IPS-18a (cell line): ENCODE measurements around the gene CYP19A1.

Source experiments
- H3K27ac ChIP-seq: one replicate; pipeline ENCODE4 v1.5.1; 2013; ENCODE audit warnings: low read length
- H3K27me3 ChIP-seq: one replicate; pipeline ENCODE4 v1.6.1; 2013; ENCODE audit warnings: mild to moderate bottlenecking, low read length; ENCODE audit not compliant: control insufficient read depth, insufficient read depth
- H3K36me3 ChIP-seq: one replicate; pipeline ENCODE4 v1.6.1; 2013; ENCODE audit warnings: low read depth, low read length; ENCODE audit not compliant: control insufficient read depth
- H3K4me1 ChIP-seq: one replicate; pipeline ENCODE4 v1.6.1; 2013; ENCODE audit warnings: low read depth, low read length; ENCODE audit not compliant: control insufficient read depth
- H3K4me3 ChIP-seq: one replicate; pipeline ENCODE4 v1.5.1; 2013; ENCODE audit warnings: low read length
- H3K9ac ChIP-seq: one replicate; pipeline ENCODE4 v1.6.1; 2013; ENCODE audit warnings: mild to moderate bottlenecking, low read length, moderate library complexity
- H3K9me3 ChIP-seq: one replicate; pipeline ENCODE4 v1.6.1; 2013; ENCODE audit warnings: low read depth, low read length; ENCODE audit not compliant: control insufficient read depth

Gene CYP19A1

DNA sequence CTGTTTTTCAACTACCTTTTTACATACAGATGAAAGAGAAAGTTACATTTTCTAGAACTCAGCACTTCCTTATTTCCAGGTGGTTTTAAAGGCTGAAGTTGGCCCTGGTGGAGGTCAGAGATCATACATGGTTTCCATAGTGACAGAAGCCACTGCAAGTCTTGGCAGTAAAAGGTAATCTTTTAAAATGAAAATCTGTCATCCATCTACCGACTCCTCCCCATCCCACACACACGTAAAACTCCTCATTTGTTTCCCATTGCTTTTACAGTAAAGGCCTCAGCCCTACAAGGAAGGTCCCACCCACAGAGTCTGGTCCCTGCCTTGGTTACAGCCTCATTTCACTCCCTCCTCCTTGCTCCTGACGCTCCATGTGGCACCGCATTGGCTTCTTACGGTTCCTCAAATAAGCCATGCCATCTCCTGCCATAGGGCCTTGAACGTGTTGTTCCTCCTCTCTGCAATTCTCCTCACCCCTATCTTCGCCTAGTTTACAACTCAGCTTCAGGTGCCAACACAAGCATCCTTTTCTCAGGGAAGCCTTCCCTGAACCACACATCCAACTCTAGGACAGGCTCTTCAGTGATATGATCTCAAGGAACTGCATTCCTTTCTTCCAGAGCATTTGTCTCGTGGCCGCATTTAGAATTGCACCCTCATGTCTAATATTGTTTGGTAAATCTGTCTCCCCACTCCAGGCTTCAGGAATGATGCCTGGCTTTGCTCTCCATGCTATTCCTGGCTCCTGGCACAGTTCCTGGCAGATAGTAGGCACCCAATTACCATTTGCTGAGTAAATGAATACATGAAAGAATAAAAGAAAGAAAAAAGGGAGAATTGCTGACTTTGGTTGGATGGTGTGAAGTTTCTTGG, 2.6 kb downstream of the CYP19A1 start:
- H3K4me3 ChIP-seq = no peak overlapping the region
- H3K27me3 ChIP-seq = peaks cover 13% of the 10 kb centered on the region
- H3K9me3 ChIP-seq = no peaks in the 10 kb centered on the region
- no peaks in the 10 kb centered on the region for H3K4me1 ChIP-seq
- no peak overlapping the region for H3K27ac ChIP-seq
- no peaks in the 10 kb centered on the region for H3K36me3 ChIP-seq
- no peak overlapping the region for H3K9ac ChIP-seq

DNA sequence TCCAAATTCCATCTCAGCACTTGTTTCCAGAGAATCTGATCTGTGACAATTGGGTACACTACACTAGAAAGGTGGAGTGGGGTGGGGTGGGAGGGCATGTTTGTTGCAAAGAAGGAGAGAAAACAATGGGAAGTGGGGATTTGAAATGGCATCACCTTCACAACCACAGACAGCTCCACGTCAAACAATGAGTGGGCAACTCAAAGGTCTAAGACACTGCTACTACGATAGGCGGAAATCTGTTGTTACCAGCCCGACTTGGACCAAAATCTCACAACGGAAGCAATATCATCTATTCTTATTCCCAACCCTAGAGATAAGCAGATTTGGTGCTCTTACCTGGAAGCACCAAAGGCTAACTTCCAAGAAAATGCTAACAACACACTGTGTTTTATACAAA, 3.3 kb downstream of the CYP19A1 start:
- H3K4me1 ChIP-seq = no peaks in the 10 kb centered on the region
- H3K9ac ChIP-seq = no peak overlapping the region
- H3K27ac ChIP-seq = no peak overlapping the region
- H3K4me3 ChIP-seq = no peak overlapping the region
- H3K27me3 ChIP-seq = peaks cover 7% of the 10 kb centered on the region
- no peaks in the 10 kb centered on the region for H3K9me3 ChIP-seq
- no peaks in the 10 kb centered on the region for H3K36me3 ChIP-seq

DNA sequence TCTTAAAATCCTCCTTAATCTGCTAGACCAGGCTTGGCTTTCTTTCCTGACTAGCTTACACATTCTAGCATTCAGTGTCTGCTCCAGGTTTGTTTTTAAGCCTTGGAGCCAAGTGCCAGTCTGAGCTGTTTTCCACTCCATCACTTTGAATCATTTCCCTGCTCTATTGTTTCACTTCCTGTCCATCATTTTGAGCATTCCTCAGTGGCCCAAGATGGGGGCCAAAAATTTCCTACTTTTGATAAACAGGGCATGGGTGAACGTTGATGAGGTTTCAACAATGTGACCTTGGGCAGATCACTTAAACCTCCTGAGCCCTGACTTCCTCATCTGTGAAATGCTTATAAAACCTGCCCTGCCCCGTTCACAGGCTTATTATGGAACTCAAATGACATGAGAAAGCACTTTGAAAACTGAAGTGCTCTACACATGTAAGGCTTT, 4.4 kb downstream of the CYP19A1 start:
- Histone ChIP-seq H3K36me3 (no peaks in the 10 kb centered on the region), H3K9me3 (no peaks in the 10 kb centered on the region), H3K27ac (no peak overlapping the region), H3K9ac (no peak overlapping the region), H3K27me3 (no peaks in the 10 kb centered on the region), H3K4me1 (no peaks in the 10 kb centered on the region), H3K4me3 (no peak overlapping the region)

DNA sequence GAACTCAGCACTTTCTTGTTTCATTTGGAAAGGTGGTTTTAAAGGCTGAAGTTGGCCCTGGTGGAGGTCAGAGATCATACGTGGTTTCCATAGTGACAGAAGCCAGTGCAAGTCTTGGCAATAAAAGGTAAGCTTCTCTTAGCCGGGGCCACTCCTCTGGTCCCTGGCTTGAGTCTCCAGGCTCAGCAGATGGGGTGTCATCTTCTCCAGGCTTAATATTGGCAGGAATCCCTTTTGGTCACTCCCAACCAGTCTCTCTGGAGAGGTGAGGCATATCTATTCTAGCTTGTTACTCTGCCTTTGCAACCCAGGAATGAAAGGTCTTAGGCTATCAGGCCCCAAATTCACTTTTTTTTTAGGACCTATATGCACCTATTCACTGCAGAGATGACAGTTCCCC, 4.8 kb downstream of the CYP19A1 start:
- H3K27ac ChIP-seq = no peak overlapping the region

DNA sequence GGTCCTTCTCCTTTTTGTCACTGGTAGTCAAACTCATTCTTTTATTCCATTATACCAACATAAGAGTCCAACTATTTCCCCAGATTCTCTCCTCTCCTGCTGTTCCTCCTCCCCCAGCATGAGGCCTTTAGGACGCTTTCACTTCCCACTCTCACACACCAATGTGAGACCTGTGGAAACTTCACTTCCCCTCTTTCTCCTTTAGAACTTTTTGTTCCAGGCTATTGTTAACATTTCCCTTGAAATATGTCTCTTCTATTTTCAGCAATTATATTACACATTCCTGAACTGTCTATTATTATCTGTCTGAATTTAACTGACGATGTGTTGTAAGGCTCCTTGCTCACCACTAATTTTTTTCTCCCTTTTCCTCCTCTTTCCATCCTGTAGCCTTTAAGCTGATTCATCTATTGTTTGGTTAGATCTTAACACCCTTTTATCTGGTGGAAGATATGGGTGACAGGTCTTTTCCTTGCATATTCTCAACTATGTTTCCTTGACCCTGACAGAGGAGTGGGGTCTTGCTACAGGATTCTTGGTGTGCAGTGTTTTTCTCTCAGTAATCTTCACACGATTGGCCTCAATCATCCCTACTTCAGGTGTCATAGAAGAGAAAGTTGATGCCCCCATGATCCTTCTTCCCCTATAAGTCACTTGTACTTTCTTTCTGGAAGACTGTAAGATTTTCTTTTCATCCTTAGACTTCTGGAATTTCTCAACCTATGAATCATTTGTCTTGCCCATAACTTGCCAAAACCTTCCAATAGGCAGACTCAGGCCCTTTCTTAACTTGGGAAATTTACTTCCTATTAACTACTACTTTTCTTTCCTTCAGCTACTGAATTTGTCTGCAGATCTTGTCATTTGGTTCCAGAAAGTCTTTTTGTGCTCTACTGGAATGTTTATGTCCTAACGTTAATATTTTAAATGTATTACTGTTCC, 5.9 kb downstream of the CYP19A1 start:
- no peaks in the 10 kb centered on the region for H3K27me3 ChIP-seq
- no peak overlapping the region for H3K9ac ChIP-seq
- H3K4me3 ChIP-seq = no peak overlapping the region
- H3K36me3 ChIP-seq = no peaks in the 10 kb centered on the region
- no peaks in the 10 kb centered on the region for H3K4me1 ChIP-seq
- H3K27ac ChIP-seq = no peak overlapping the region
- H3K9me3 ChIP-seq = no peaks in the 10 kb centered on the region

More for the DNA sequence above, 4.8 kb downstream of the CYP19A1 start:
- H3K4me3 ChIP-seq = no peak overlapping the region
- H3K4me1 ChIP-seq = no peaks in the 10 kb centered on the region
- H3K36me3 ChIP-seq = no peaks in the 10 kb centered on the region
- no peaks in the 10 kb centered on the region for H3K9me3 ChIP-seq
- H3K27me3 ChIP-seq = no peaks in the 10 kb centered on the region
- no peak overlapping the region for H3K9ac ChIP-seq

DNA sequence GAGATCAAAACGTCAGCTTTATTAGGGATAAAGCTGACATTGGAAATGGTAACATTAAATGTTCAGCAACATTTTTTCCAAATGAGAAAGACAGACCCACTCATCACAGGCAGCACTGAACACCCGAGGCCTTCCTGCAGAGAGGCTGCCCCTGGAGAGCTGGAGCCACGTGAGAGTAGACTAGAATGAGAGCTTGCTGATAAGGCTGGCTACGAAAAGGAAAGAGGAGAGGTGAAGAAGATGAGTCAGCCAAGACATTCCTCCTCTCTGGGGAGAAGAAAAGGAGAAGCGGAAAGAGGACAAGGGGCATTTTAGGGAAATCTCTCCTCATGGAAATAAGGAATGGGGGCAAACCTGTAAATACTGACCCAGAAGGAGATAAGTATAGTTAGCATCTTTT, 7.3 kb downstream of the CYP19A1 start:
- H3K4me1 ChIP-seq = no peaks in the 10 kb centered on the region
- H3K9ac ChIP-seq = no peak overlapping the region
- no peaks in the 10 kb centered on the region for H3K9me3 ChIP-seq
- no peak overlapping the region for H3K4me3 ChIP-seq
- H3K27me3 ChIP-seq = no peaks in the 10 kb centered on the region
- H3K36me3 ChIP-seq = no peaks in the 10 kb centered on the region
- H3K27ac ChIP-seq = no peak overlapping the region

DNA sequence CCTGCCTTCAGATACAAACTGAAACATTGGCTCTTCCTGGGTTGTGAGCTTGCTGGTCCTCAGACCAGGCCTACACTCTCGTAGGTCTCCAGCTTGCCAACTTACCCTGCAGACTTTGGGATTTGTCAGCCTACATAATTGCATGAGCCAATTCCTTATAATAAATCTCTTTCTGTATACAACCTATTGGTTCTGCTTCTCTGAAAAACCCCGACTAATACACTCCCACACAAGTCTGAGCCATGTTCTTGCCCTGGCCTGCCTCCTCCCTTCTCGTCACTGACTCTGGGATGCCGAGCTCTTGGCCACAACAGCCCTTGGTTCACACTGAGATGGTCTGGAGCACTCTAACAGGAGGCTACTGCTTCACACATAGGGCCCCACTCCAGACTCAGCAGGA, 9.5 kb downstream of the CYP19A1 start:
- no peak overlapping the region for H3K9ac ChIP-seq
- H3K9me3 ChIP-seq = no peaks in the 10 kb centered on the region
- no peaks in the 10 kb centered on the region for H3K36me3 ChIP-seq
- no peaks in the 10 kb centered on the region for H3K4me1 ChIP-seq
- no peak overlapping the region for H3K4me3 ChIP-seq
- no peak overlapping the region for H3K27ac ChIP-seq
- H3K27me3 ChIP-seq = no peaks in the 10 kb centered on the region

DNA sequence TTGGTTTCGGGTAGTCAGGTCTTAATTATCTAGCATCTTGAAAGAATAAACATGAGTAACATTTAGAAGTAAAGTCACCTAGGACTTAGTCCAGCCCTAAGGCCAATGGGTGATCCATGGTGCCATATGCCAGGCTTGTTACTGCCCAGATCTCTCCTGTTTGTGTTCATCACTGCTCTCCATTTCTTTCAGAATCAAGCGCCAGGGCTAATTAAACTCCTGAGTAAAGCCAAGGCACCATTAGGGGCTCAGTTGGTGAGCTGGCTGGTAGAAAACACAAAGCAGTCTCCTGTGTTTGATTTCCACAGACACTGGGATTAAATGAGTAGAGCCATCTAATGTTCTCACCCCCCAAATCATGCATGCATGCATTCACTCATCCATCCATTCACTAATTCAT, 11.3 kb downstream of the CYP19A1 start:
- no peak overlapping the region for H3K4me3 ChIP-seq
- H3K27ac ChIP-seq = no peak overlapping the region
- no peaks in the 10 kb centered on the region for H3K36me3 ChIP-seq
- no peaks in the 10 kb centered on the region for H3K27me3 ChIP-seq
- H3K9me3 ChIP-seq = no peaks in the 10 kb centered on the region
- no peaks in the 10 kb centered on the region for H3K4me1 ChIP-seq
- H3K9ac ChIP-seq = no peak overlapping the region

DNA sequence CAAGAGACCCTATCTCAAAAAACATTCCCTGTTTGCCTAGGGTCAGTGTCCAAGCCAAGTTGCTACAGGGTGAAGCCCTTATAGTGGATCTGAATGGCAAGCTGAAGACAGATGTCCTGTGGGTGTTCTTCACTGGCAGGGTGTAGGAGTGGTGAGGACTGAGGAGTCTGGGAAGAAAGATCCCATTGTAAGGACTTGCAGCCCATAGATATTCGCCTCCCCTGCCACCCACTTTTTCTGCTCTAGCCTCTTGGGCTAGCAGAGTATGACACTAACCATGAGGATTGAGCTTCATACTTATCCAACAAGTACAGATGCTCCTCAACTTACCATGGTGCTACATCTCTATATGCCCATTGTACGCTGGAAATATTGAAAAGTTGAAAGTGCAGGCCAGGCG, 13.2 kb downstream of the CYP19A1 start:
- H3K36me3 ChIP-seq = no peaks in the 10 kb centered on the region
- H3K27ac ChIP-seq = no peak overlapping the region
- no peaks in the 10 kb centered on the region for H3K9me3 ChIP-seq
- H3K4me3 ChIP-seq = no peak overlapping the region
- no peaks in the 10 kb centered on the region for H3K27me3 ChIP-seq
- H3K4me1 ChIP-seq = no peaks in the 10 kb centered on the region
- H3K9ac ChIP-seq = no peak overlapping the region

DNA sequence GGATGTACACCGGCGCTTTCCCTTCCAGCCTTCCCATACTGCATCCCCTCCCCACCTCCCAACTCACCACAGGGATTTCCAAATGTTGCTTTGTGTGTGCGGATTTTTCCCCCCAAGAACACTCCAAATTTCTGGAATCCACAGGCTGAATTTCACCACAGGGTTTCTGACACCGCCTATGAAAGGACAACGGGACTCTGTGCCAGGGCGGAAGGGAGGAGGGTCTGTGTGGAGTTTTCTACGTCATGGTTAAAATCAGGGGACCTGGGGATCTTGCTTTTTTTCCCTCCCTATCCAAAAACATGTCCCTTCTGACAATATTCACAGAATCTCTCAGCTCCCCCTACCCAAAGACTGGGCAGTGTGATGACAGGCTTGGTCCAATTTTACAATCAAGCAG, 14.6 kb downstream of the CYP19A1 start:
- Histone ChIP-seq H3K27me3 (no peaks in the 10 kb centered on the region), H3K9me3 (no peaks in the 10 kb centered on the region), H3K27ac (no peak overlapping the region), H3K4me3 (no peak overlapping the region), H3K4me1 (no peaks in the 10 kb centered on the region), H3K9ac (no peak overlapping the region), H3K36me3 (no peaks in the 10 kb centered on the region)

DNA sequence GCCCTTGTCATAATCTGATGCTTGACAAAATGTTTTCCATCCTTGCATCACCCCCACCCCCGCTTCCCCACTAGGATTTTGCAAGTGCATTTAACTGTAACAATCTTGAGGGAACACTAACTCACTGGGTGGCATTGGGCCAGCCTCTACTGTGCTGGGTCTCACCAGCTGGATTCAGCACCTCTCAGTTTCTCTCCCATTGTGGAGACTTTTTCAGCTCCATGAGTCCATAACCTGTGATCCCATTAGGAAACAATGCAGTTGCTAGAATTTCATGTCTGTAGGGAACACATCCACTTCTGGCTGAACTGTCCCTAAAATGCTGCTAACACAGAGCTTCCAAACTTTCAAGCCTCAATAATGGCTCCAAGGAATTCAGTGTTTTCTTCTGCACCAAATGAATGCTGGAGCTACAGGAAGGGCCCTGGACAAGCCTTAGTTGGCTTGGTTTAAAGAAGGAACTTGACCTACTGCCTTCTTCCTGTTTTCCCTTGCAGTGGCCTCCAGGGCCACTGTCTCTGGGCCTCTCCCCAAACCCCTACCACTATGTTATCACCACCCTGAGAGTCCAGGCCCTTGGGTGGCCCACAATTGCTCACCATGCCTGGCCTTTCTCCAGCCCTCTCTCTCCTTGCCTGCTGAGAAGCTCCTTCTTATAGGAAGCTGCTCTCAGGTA, 15.6 kb downstream of the CYP19A1 start:
- Histone ChIP-seq H3K4me1 (no peaks in the 10 kb centered on the region), H3K9me3 (no peaks in the 10 kb centered on the region)

More for the DNA sequence above, 15.6 kb downstream of the CYP19A1 start:
- H3K27ac ChIP-seq = no peak overlapping the region
- H3K9ac ChIP-seq = no peak overlapping the region
- no peaks in the 10 kb centered on the region for H3K36me3 ChIP-seq
- H3K27me3 ChIP-seq = no peaks in the 10 kb centered on the region
- H3K4me3 ChIP-seq = no peak overlapping the region
